K562 (cell line): Measurements from ENCODE around the gene CASKIN2. TPM values are rescaled to one million over a fixed set of nuclear protein-coding genes. Genes with fewer than 3 reads are reported as not detected.

Experiments used
- DLX4 ChIP-seq: fragments of 250-450 bp; sonication (Bioruptor Pico); IDR thresholded peaks from 2 replicates; pipeline ENCODE4 v1.6.1; 2021; ENCODE audit warnings: mild to moderate bottlenecking
- E2F1 ChIP-seq: sonication (generic); formaldehyde crosslinking; IDR thresholded peaks from 2 replicates; pipeline ENCODE4 v1.8.1; 2023; ENCODE audit warnings: mild to moderate bottlenecking, missing genetic modification reagents, moderate library complexity
- MCM5 ChIP-seq: fragments of 450-650 bp; IDR thresholded peaks from 2 replicates; pipeline ENCODE4 v1.6.1; 2016; ENCODE audit warnings: low read depth
- PHF20 ChIP-seq: fragments of 450-650 bp; IDR thresholded peaks from 2 replicates; pipeline ENCODE4 v1.6.1; 2018; ENCODE audit not compliant: partially characterized antibody
- SNRNP70 ChIP-seq: fragments of 200-400 bp; formaldehyde crosslinking; optimal IDR thresholded peaks from 2 replicates; pipeline ENCODE3; 2017; ENCODE audit warnings: low read depth, low read length
- USF1 ChIP-seq: sonication (generic); formaldehyde crosslinking; IDR thresholded peaks from 2 replicates; pipeline ENCODE4 v1.9.0; 2022; ENCODE audit warnings: mild to moderate bottlenecking, missing genetic modification reagents
- polyA plus RNA-seq, 8 experiments: library from polyadenylated mRNA; depleted of rRNA in 4 of 8; stranded (reverse) in 5 of 8; unstranded in 3 of 8; fragments of >200 nt; fragmentation: Nextera tagmentation in 2 of 8; fragmentation: Illumina TruSeq in 1 of 8; extraction: Ambion mirVana in 2 of 8; extraction: Trizol in 1 of 8; gene quantifications; 2 replicates each; pipeline versions ENCODE4 v1.2.1 to v1.2.3, GENCODE V29; 2011 to 2014; ENCODE audit warnings: inconsistent platforms in 1 of 8, missing spikeins in 1 of 8
- total RNA-seq, 7 experiments: library from RNA; depleted of rRNA in 6 of 7; stranded (reverse); fragments of >200 nt in 6 of 7; fragmentation: Illumina TruSeq in 2 of 7; extraction: Trizol in 2 of 7; gene quantifications; 2 replicates each; pipeline versions ENCODE4 v1.2.1 to v1.2.3, GENCODE V29; 2011 to 2021; ENCODE audit warnings: low replicate concordance in 1 of 7

CASKIN2 gene
- total and polyA plus RNA-seq, 9 of the 15 experiments (the other 6 are each of a cell fraction or from before 2014, with no cell fraction given), result 0.01 to 12.2 (median 2.1) TPM

- TF ChIP-seq USF1, result no peak
- TF ChIP-seq PHF20, result peak; percentile 46
- peak; percentile 58; the same call in 1 of the 2 replicates for TF ChIP-seq E2F1 (CRISPR knock-in tag)
- TF ChIP-seq DLX4 (CRISPR knock-in tag), result no peak
- TF ChIP-seq SNRNP70, result no peak
- no peak for TF ChIP-seq MCM5
- TF ChIP-seq, all 486 proteins: peak for 83
Observed at GRCh38 chr17:75524970-75525805, 9.9 kb upstream of the CASKIN2 start, which contains the start of gene LLGL2 (continued).
